ENCODE data around the gene HOXA11. TPM values are rescaled to one million over a fixed set of nuclear protein-coding genes. Genes with fewer than 3 reads are reported as not detected.

The HOXA11 gene
- total RNA-seq, 1 donor from 2014 or later, result not detected

DNA sequence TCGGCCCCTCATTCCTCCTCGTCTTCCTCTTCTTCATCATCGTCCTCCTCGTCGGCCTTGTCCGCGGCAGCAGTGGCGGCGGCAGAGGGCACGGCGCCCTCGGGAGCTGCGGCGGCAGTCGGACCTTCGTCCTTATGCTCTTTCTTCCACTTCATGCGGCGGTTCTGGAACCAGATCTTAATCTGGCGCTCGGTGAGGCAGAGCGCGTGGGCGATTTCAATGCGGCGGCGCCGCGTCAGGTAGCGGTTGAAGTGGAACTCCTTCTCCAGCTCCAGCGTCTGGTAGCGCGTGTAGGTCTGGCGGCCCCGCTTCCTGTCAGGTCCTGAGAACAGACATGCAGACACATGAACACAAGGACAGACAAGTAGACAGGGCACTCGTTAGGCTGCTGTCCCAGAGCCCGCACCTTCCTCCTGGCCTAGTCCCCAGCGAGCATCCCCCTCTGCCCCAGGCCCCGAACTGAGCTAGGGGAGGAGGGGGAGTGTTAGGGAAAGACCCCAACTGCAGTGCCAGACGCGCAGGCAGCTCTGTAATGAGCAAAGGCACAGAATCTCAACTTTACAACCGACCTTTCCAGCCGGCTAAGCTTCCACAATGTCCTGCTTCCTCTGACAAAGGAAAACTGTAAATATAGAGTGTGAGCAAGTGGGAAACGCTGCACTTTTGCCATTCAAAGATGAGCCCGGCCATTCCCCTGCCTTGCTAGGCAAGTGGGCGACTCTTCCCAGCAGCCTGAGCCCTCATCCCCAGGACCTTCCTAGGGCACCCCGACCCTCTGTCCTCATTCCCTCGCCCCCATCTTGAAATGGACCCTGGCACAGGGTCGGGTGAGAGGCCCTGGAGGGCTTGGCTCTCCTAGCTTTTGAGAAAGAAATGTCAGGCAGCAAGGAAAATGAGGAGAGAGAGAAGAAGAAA, 29.9 kb downstream of the HOXA11 start:
- peak overlapping the region; percentile 52 for H3K4me3 ChIP-seq
- intact Hi-C loops (cut with micrococcal nuclease), result no loop called here

DNA sequence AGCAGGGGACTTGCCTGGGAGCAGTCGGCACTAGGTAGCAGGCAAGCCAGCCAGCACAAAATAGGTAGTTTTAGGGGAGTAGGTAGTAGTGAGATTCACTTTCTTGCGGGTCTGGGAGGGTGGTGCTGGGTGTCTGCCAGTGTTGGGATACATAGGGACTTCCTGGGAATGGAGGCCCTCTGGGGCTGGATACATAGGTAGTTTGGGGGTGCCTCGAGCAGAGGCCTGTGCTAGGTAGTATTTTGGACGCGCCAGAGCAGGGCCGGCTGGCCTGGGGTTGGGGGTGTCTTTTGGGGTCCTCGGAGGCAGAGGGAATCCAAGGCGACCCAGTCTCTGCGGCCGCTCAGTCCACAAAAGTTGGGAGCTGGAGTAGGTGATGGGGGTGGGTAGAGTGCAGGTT, 30.7 kb downstream of the HOXA11 start:
- no peak for DNase-seq
- intact Hi-C loops (cut with micrococcal nuclease), result no loop called here
- TF ChIP-seq, protein P1, sequence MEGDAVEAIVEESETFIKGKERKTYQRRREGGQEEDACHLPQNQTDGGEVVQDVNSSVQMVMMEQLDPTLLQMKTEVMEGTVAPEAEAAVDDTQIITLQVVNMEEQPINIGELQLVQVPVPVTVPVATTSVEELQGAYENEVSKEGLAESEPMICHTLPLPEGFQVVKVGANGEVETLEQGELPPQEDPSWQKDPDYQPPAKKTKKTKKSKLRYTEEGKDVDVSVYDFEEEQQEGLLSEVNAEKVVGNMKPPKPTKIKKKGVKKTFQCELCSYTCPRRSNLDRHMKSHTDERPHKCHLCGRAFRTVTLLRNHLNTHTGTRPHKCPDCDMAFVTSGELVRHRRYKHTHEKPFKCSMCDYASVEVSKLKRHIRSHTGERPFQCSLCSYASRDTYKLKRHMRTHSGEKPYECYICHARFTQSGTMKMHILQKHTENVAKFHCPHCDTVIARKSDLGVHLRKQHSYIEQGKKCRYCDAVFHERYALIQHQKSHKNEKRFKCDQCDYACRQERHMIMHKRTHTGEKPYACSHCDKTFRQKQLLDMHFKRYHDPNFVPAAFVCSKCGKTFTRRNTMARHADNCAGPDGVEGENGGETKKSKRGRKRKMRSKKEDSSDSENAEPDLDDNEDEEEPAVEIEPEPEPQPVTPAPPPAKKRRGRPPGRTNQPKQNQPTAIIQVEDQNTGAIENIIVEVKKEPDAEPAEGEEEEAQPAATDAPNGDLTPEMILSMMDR (IDR thresholded peaks at IDR 0.05; ENCODE audit: borderline replicate concordance), result no peak
- Histone ChIP-seq H3K4me3 (no peak overlapping the region), H3K4me1 (peaks cover 45% of the 10 kb centered on the region), H3K9me3 (replicated peaks) (no peaks in the 10 kb centered on the region), H3K36me3 (no peaks in the 10 kb centered on the region), H3K27me3 (ENCODE audit: low read depth) (peaks cover 100% of the 10 kb centered on the region), H3K27ac (replicated peaks) (no peak overlapping the region)

More for the DNA sequence above, 29.9 kb downstream of the HOXA11 start:
- Histone ChIP-seq H3K4me1 (peaks cover 46% of the 10 kb centered on the region), H3K27ac (replicated peaks) (no peak overlapping the region), H3K36me3 (no peaks in the 10 kb centered on the region), H3K9me3 (replicated peaks) (no peaks in the 10 kb centered on the region), H3K27me3 (ENCODE audit: low read depth) (peaks cover 100% of the 10 kb centered on the region)
- TF ChIP-seq, protein P1 (IDR thresholded peaks at IDR 0.05; ENCODE audit: borderline replicate concordance), result no peak
- DNase-seq, result no peak

DNA sequence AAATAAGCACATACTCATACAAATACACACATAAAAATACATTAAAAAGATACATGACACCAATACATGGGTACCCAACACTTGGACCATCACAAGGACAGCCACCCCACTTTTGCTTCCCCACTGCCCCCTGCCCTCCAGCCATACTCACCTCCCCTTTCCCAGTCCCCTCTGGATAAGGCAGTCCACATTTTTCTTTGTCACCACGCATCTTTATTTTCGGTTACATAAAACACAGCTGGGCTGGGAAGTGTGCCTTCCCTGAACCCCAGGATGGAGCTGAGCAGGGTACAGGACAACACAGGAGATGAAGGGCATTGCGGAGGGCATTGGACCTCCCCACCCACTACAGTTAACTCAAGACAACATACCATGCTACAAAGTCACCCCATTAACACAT, 31.5 kb downstream of the HOXA11 start:
- peaks cover 48% of the 10 kb centered on the region for H3K4me1 ChIP-seq
- H3K4me3 ChIP-seq, result no peak overlapping the region
- TF ChIP-seq, protein P1 (IDR thresholded peaks at IDR 0.05; ENCODE audit: borderline replicate concordance), result no peak
- H3K9me3 ChIP-seq (replicated peaks), result no peaks in the 10 kb centered on the region
- H3K27me3 ChIP-seq (ENCODE audit: low read depth), result peaks cover 100% of the 10 kb centered on the region
- H3K36me3 ChIP-seq, result no peaks in the 10 kb centered on the region
- intact Hi-C loops (cut with micrococcal nuclease), result no loop called here
- DNase-seq, result no peak
- H3K27ac ChIP-seq (replicated peaks), result no peak overlapping the region

DNA sequence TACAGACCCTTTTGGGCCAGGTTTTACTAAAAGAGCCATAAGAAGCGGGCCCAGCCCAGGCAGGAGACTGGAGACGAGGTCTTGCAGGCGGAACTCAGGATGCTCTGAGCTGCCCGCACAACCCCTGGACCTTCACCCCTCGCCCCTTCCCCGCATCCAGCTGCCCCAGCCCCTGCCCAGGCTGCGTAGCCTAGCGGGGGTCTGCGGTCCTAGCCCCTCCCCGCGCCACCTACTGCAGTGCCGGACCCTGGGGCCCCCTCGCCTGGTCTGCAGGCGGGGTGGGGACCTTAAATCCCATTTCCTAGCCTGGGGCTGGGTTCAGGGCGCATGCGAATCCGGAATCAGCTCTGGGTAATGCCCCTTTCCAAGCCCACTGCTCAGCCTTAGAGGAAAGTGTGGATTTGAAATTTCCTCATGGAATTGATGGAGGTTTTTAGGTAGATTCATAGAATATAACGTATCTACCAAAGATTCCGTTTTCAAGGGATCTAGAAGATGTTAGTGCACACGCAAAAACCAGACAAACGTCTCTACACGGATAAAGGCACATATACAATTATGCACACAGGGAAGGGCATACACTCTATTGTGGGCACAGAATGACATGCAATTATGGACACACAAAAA, 32.1 kb downstream of the HOXA11 start:
- Histone ChIP-seq H3K36me3 (no peaks in the 10 kb centered on the region), H3K27me3 (ENCODE audit: low read depth) (peaks cover 100% of the 10 kb centered on the region), H3K4me1 (peaks cover 54% of the 10 kb centered on the region), H3K9me3 (replicated peaks) (no peaks in the 10 kb centered on the region), H3K27ac (replicated peaks) (no peak overlapping the region), H3K4me3 (peak overlapping the region; percentile 28)
- no peak for DNase-seq
- intact Hi-C loops (cut with micrococcal nuclease), result no loop called here
- TF ChIP-seq, protein P1 (IDR thresholded peaks at IDR 0.05; ENCODE audit: borderline replicate concordance), result no peak

DNA sequence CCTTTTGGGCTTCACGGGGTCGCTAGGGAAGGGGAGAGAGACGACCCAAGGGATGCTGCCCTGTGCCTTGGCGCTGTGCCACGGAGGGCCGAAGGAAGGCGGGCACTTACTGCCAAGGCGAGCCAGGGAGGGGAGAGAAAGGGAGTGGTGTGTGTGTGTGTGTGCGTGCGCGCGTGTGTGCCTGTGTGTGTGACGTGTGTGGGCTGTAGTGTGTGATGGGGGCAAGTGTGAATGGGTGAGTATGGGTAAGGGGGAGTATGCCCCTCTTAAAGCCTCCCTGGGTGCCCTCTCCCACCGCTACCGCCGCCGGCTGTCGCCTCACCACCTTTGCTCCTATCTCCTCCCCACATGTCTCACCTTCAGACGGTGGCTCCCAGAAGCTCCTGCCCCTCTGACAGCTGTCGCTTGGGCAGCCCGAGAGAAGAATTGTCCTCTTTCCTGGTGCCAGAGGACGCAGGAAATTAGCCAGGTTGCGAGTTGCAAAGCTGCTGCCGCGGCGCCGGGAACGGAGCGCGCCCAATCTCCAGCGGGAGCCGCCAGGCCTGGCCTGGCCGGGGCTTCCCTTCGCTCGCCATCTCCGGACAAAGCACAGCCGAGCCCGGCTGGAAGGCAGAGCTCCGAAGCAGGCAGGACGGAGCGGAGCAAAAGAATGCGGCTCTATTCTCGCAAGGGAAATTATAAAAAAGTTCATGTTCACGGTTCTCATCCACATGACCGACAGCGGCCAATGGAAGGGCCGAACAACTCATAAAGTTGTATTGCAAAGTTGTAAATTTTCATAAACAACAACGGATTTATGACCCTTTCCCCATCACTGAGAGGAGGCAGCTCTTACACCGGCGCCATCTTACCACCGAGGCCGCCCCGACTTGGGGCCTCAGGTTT, 32.9 kb downstream of the HOXA11 start, which contains the start of gene HOXA3:
Gene HOXA3, minus strand, starts transcription at position 653 of the 885 bp plus-strand sequence. CDS start 41,943 bp downstream, outside the sequence.
- peaks cover 100% of the 10 kb centered on the region for H3K27me3 ChIP-seq (ENCODE audit: low read depth)
- intact Hi-C loops (cut with micrococcal nuclease), result no loop called here
- peak; percentile 9 for DNase-seq

More for the DNA sequence above, 32.9 kb downstream of the HOXA11 start, which contains the start of gene HOXA3:
- no peaks in the 10 kb centered on the region for H3K9me3 ChIP-seq (replicated peaks)
- peaks cover 62% of the 10 kb centered on the region for H3K4me1 ChIP-seq
- no peak within 1 kb of the TSS for H3K27ac ChIP-seq (replicated peaks)
- TF ChIP-seq, protein P1 (IDR thresholded peaks at IDR 0.05; ENCODE audit: borderline replicate concordance), result no peak
- H3K36me3 ChIP-seq, result no peaks in the 10 kb centered on the region
- H3K4me3 ChIP-seq, result peak within 1 kb of the TSS; percentile 55

Data from left ventricle myocardium inferior (tissue), 1 donor.